Calu3 (cell line): ENCODE data around the gene ZNF468. TPM values are rescaled to one million over a fixed set of nuclear protein-coding genes. Genes with fewer than 3 reads are reported as not detected.
"Not testable (repeated sequence)": the region's sequence is repeated elsewhere in the genome, so short reads cannot be mapped to it uniquely, and the experiment has no call there.

Experiments used
- BruUV-seq: library from RNA; stranded (reverse); fragments of 400-500 nt; replicated peaks from 2 replicates; lab custom pipeline; 2021; lab: Mats Ljungman, UMichigan
- CTCF ChIA-PET: fragments of 300-600 bp; sonication (Branson Sonifier 250); formaldehyde crosslinking; loops from one replicate; lab custom pipeline; 2022; ENCODE audit warnings: antibody characterized with exemption; lab: Charles Lee
- DNase-seq: peaks from one replicate; pipeline ENCODE4 v3.0.0; 2022
- H3K27ac Mint-ChIP-seq: one replicate; pipeline ENCODE4 v1.8.0; 2022; ENCODE audit warnings: mixed read lengths; ENCODE audit not compliant: unreplicated experiment
- H3K27me3 Mint-ChIP-seq: one replicate; pipeline ENCODE4 v1.8.0; 2022; ENCODE audit warnings: mixed read lengths; ENCODE audit not compliant: unreplicated experiment
- H3K36me3 Mint-ChIP-seq: one replicate; pipeline ENCODE4 v1.8.0; 2022; ENCODE audit warnings: mild to moderate bottlenecking, moderate library complexity, mixed read lengths; ENCODE audit not compliant: insufficient read depth, unreplicated experiment
- H3K4me1 Mint-ChIP-seq: one replicate; pipeline ENCODE4 v1.8.0; 2022; ENCODE audit warnings: mild to moderate bottlenecking, low read depth, mixed read lengths; ENCODE audit not compliant: unreplicated experiment
- H3K4me3 Mint-ChIP-seq: one replicate; pipeline ENCODE4 v1.8.0; 2022; ENCODE audit warnings: mild to moderate bottlenecking, low read depth, moderate library complexity, mixed read lengths; ENCODE audit not compliant: unreplicated experiment
- H3K9me3 Mint-ChIP-seq: one replicate; pipeline ENCODE4 v1.8.0; 2022; ENCODE audit warnings: low read depth, mixed read lengths; ENCODE audit not compliant: unreplicated experiment
- intact Hi-C: fragments of 100-400 bp; cut with micrococcal nuclease; formaldehyde crosslinking; loops from one replicate; pipeline ENCODE4 v1.10.0; 2022; ENCODE audit not compliant: unreplicated experiment
- total RNA-seq: library from RNA; stranded (reverse); gene quantifications from 2 replicates; pipeline ENCODE4 v1.2.3, GENCODE V29; 2022
- TF ChIP-seq, protein P1 (sequence below): fragments of 200-600 bp; IDR thresholded peaks from one replicate; pipeline ENCODE4 v1.8.0; 2022; ENCODE audit warnings: antibody characterized with exemption; ENCODE audit not compliant: unreplicated experiment

Gene ZNF468
- total RNA-seq, 1 experiment from 2014 or later: 24.9 TPM

DNA sequence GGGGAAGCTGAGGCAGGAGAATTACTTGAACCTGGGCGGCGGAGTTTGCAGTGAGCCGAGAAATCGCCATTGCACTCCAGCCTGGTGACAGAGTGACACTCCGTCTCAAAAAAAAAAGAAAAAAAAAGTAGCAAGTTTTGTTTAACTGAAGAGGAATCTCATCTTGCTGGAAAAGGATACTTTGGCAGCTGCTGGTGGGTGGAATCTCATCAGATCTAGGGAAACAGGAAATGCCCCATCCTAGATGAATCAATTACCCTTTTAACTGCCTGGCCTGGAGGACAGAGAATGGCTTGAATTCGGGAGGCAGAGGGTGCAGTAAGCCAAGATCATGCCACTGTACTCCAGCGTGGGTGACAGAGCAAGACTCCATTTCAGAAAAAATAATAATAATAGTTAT lies 31.7 kb upstream of the ZNF468 start:
- Mint-ChIP-seq H3K4me1 (no peaks in the 10 kb centered on the region), H3K36me3 (peaks cover 5% of the 10 kb centered on the region), H3K27me3 (no peaks in the 10 kb centered on the region), H3K27ac (no peak overlapping the region), H3K4me3 (no peak overlapping the region), H3K9me3 (peaks cover 13% of the 10 kb centered on the region)
- CTCF ChIA-PET: no interaction called here
- no TSS peak for BruUV-seq
- intact Hi-C loops: no loop called here
- TF ChIP-seq, protein P1, sequence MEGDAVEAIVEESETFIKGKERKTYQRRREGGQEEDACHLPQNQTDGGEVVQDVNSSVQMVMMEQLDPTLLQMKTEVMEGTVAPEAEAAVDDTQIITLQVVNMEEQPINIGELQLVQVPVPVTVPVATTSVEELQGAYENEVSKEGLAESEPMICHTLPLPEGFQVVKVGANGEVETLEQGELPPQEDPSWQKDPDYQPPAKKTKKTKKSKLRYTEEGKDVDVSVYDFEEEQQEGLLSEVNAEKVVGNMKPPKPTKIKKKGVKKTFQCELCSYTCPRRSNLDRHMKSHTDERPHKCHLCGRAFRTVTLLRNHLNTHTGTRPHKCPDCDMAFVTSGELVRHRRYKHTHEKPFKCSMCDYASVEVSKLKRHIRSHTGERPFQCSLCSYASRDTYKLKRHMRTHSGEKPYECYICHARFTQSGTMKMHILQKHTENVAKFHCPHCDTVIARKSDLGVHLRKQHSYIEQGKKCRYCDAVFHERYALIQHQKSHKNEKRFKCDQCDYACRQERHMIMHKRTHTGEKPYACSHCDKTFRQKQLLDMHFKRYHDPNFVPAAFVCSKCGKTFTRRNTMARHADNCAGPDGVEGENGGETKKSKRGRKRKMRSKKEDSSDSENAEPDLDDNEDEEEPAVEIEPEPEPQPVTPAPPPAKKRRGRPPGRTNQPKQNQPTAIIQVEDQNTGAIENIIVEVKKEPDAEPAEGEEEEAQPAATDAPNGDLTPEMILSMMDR: no peak
- no peak for DNase-seq

DNA sequence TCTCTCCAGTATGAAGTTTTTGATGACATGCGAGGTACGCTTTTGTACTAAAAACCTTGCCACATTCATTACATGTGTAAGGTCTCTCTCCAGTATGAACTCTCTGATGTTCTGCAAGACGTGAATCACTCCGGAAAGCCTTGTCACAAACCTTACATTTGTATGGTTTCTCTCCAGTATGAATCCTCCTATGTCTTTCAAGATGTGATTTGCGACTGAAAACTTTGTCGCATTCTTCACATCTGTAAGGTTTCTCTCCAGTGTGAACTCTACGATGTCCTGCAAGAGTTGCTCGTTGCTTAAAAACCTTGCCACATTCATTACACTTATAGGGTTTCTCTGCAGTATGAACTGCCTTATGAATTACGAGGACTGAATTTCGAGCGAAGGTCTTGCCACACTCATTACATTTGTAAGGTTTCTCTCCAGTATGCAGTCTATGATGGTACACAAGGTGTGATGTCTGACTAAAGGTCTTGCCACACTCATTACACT lies 23.5 kb upstream of the ZNF468 start:
- H3K4me3 Mint-ChIP-seq: no peak overlapping the region
- H3K9me3 Mint-ChIP-seq: peaks cover 26% of the 10 kb centered on the region
- no TSS peak for BruUV-seq
- no peak for DNase-seq
- H3K36me3 Mint-ChIP-seq: no peaks in the 10 kb centered on the region
- H3K4me1 Mint-ChIP-seq: no peaks in the 10 kb centered on the region
- CTCF ChIA-PET: no interaction called here
- TF ChIP-seq, protein P1: no peak
- H3K27ac Mint-ChIP-seq: no peak overlapping the region
- intact Hi-C loops: no loop called here
- no peaks in the 10 kb centered on the region for H3K27me3 Mint-ChIP-seq

DNA sequence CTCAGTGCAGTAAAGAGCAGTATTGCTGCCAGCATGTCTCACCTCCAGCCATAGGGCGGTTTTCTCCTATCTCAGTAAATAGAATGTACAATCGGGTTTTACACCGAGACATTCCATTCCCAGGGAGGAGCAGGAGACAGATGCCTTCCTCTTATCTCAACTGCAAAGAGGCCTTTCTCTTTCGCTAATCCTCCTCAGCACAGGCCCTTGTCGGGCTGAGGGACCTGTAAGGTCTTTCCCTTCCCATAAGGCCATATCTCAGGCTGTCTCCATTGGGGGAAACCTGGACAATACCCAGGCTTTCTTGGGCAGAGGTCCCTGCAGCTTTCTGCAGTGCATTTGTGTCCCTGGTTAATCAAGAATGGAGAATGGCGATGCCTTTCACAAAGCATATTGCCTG lies 15.6 kb upstream of the ZNF468 start:
- H3K4me1 Mint-ChIP-seq, H3K4me3 Mint-ChIP-seq, BruUV-seq, DNase-seq, H3K36me3 Mint-ChIP-seq, intact Hi-C loops, H3K27me3 Mint-ChIP-seq, H3K27ac Mint-ChIP-seq: not testable (repeated sequence)
- CTCF ChIA-PET: interaction anchor here (0.6 kb wide), 1 partner anchor 285 kb away, joined by 5 read pairs; no protein-coding TSS in a partner anchor
- peaks cover 42% of the 10 kb centered on the region for H3K9me3 Mint-ChIP-seq

DNA sequence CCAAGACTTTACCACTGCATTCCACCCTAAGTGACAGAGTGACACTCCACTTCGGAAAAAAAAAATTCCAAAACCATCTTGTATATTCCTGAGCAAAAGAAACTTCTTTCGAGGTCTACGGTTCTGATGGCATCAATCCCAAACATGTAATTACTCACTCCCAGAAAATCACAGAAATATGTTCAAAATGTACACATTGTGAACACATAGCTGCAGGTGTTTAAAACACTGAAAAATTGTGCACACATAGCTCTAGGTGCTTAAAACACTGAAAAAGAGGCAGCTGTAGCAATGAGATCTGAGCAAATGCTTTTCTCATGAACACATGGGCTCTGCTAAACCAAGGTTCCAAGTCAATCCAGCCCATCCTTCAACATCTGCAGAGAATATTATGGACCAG lies 14.0 kb upstream of the ZNF468 start:
- no peaks in the 10 kb centered on the region for H3K36me3 Mint-ChIP-seq
- H3K9me3 Mint-ChIP-seq: peaks cover 34% of the 10 kb centered on the region
- TF ChIP-seq, protein P1: no peak
- H3K4me1 Mint-ChIP-seq: no peaks in the 10 kb centered on the region
- H3K4me3 Mint-ChIP-seq: no peak overlapping the region
- H3K27ac Mint-ChIP-seq: no peak overlapping the region
- no TSS peak for BruUV-seq
- intact Hi-C loops: no loop called here
- no peaks in the 10 kb centered on the region for H3K27me3 Mint-ChIP-seq
- CTCF ChIA-PET: interaction anchor here (0.6 kb wide), 1 partner anchor 13 kb away, joined by 6 read pairs; no protein-coding TSS in a partner anchor
- no peak for DNase-seq

DNA sequence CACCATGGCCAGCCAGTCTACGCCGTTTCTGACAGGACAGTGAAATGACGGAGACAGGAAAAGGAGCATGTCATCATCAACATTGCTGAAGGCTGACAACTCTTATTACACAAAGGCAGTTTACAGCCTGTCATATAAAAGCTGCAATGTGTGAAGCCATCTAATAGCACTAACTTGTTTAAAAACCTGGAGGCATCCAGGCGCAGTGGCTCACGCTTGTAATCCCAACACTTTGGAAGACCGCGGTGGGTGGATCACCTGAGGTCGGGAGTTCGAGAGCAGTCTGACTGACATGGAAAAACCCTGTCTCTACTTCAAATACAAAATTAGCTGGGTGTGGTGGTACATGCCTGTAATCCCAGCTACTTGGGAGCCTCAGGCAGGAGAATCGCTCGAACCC lies 10.6 kb upstream of the ZNF468 start:
- CTCF ChIA-PET: interaction anchor here (0.6 kb wide), 1 partner anchor 126 kb away, joined by 3 read pairs; no protein-coding TSS in a partner anchor
- intact Hi-C loops: not testable (repeated sequence)

DNA sequence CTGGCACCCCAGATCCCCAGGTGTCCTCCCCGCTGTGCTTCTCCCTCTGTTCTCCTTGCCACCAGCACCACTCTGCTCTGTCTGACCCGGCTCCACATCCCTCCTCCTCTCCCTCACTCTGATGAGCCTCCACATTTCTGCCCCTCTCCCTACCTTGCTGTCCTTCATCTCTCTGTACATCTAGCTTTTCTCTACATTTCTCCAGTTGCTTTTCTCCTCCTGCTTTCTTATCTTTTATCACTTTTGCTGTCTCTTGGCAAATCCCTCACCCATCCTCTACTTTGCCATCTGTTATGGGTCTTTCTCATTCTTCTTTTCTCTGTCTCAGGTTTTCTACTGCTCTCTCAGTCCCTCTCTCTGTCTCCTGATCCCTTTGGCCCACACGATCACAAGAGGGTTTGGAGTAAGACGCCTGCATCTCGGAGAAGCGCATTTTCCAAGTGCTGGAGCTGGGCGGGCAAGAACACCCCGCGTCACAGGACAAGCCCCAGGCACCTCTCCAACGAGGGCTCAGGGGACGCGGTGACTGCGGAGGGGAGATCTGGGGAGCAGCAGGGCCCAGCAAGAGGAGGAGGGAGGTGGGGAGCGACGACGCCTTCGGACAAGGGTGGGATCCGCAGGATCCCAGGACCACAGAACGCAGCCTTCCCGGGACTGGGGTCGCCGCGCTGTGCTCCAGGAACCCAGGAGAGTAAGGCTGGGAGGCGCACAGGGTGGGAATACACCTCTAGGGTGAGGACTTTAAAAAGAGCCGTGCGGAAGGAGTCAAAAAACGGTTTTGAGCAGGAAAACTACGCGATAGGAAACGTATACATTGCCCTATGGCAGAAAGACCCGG lies 660 bp downstream of the ZNF468 start:
- H3K4me1 Mint-ChIP-seq, H3K27me3 Mint-ChIP-seq, CTCF ChIA-PET: not testable (repeated sequence)
- BruUV-seq: TSS peak; percentile 69
- peaks cover 11% of the 10 kb centered on the region for H3K9me3 Mint-ChIP-seq
- H3K27ac Mint-ChIP-seq: peak overlapping the region; percentile 60
- H3K4me3 Mint-ChIP-seq: peak overlapping the region; percentile 84
- peaks cover 17% of the 10 kb centered on the region for H3K36me3 Mint-ChIP-seq
- peak; percentile 5 for DNase-seq
- intact Hi-C loops: loop anchor here (10.0 kb wide), 1 partner anchor 48 kb away; no protein-coding TSS in a partner anchor

More for the DNA sequence above, 10.6 kb upstream of the ZNF468 start:
- H3K36me3 Mint-ChIP-seq, H3K4me1 Mint-ChIP-seq, BruUV-seq, H3K27me3 Mint-ChIP-seq, H3K27ac Mint-ChIP-seq, H3K4me3 Mint-ChIP-seq, DNase-seq: not testable (repeated sequence)
- H3K9me3 Mint-ChIP-seq: peaks cover 22% of the 10 kb centered on the region

DNA sequence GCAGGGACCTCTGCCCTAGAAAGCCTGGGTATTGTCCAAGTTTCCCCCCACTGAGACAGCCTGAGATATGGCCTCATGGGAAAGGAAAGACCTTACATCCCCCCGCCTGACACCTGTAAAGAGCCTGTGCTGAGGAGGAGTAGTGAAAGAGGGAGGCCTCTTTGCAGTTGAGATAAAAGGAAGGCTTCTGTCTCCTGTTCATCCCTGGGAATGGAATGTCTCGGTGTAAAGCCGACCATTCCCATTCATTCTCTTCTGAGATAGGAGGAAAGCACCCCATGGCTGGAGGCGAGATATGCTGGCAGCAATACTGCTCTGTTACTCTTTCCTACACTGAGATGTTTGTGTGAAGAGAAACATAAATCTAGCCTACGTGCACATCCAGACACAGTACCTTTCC lies 10.1 kb downstream of the ZNF468 start:
- BruUV-seq, H3K4me3 Mint-ChIP-seq, intact Hi-C loops, H3K27me3 Mint-ChIP-seq, DNase-seq, H3K4me1 Mint-ChIP-seq, CTCF ChIA-PET, H3K27ac Mint-ChIP-seq: not testable (repeated sequence)
- peaks cover 59% of the 10 kb centered on the region for H3K36me3 Mint-ChIP-seq
- H3K9me3 Mint-ChIP-seq: peaks cover 17% of the 10 kb centered on the region
